ENCODE data around the gene LRRC61.
"Not testable (repeated sequence)": the region's sequence is repeated elsewhere in the genome, so short reads cannot be mapped to it uniquely, and the experiment has no call there.

DNA sequence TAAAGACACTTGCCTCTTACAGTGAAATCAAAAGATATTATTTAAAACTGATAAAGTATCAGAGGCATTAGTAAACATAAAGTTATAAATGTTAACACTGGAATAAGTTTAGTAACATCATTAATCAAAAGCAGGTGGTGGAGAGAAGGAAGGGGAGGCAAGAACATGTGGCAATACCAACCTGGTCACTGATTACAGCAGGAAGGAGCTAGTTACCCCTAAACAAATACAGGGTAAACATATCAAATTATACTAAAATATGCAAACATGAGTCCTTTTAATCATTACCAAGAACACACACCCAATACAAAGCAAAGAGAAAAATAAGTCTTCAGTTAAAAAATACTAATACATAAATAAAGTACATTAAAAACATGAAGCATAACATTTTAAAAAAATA is 25.2 kb upstream of the LRRC61 start:
- TF ChIP-seq, protein P1, sequence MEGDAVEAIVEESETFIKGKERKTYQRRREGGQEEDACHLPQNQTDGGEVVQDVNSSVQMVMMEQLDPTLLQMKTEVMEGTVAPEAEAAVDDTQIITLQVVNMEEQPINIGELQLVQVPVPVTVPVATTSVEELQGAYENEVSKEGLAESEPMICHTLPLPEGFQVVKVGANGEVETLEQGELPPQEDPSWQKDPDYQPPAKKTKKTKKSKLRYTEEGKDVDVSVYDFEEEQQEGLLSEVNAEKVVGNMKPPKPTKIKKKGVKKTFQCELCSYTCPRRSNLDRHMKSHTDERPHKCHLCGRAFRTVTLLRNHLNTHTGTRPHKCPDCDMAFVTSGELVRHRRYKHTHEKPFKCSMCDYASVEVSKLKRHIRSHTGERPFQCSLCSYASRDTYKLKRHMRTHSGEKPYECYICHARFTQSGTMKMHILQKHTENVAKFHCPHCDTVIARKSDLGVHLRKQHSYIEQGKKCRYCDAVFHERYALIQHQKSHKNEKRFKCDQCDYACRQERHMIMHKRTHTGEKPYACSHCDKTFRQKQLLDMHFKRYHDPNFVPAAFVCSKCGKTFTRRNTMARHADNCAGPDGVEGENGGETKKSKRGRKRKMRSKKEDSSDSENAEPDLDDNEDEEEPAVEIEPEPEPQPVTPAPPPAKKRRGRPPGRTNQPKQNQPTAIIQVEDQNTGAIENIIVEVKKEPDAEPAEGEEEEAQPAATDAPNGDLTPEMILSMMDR (IDR thresholded peaks at IDR 0.05), result not testable (repeated sequence)
- TF ChIP-seq POLR2A (IDR thresholded peaks at IDR 0.05), result not testable (repeated sequence)
